ENCODE data around the gene R3HDM1.
"Not testable (repeated sequence)": the region's sequence is repeated elsewhere in the genome, so short reads cannot be mapped to it uniquely, and the experiment has no call there.

Gene R3HDM1

GRCh38 chr2:135531231-135532197 lies at the start of gene R3HDM1:
Gene R3HDM1, plus strand, starts transcription at chr2:135531484. Its CDS starts 73,362 bp downstream, at chr2:135604846.
- peak; percentile 98 to 99 for DNase-seq

DNA sequence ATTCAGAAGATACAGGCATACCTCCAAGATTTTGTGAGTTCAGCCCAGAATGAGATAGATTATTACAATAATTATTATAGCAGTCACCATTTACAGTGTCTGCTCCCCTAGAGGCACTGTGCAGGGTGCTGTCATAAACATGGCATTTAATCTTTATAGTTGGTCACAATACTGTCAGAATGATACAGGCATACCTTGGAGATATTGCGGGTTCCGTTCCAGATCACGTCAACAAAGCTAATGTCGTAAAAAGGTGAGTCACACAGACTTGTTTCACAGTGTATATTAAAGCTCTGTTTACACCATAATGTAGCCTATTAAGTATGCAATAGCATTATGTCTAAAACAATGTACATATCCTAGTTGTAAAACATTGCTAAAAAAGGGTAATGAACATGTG lies 45.8 kb upstream of the R3HDM1 start:
- no peak for DNase-seq

DNA sequence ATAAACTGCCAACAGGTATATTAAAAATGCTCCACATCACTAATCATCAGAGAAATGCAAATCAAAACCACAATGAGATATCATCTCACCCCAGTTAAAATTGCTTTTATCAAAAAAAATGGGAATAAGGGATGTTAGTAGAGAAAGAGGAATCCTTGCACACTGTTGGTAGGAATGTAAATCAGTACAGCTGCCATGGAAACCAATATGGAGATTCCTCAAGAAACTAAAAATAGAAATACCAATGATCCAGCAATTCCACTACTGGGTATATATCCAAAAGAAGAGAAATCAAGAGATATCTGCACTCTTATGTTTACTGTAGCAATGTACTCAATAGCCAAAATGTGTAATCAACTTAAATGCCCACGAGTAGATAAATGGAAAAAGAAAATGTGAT lies 40.9 kb upstream of the R3HDM1 start:
- DNase-seq: no peak

DNA sequence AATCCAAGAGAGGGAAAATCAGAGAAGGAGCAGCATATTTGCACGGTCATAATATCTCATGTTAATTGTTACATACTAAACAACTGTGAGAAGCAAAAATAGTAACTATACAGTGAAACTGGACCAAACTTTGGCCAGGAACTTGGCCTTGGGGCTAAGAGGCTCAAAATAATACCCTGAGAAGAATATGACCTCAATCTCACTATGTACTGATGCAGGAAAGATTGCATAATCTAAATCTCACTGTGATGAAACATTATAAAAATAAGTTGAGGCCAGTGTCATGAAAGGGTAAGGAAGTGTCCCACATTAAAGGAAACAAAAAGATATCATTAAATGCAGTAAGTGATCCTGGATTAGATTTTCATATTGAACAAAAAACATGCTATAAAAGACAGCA lies 36.8 kb upstream of the R3HDM1 start:
- DNase-seq: no peak

- DNase-seq: no peak
These were observed 36.4 kb upstream of the R3HDM1 start for GRCh38 chr2:135494917-135495316.

DNA sequence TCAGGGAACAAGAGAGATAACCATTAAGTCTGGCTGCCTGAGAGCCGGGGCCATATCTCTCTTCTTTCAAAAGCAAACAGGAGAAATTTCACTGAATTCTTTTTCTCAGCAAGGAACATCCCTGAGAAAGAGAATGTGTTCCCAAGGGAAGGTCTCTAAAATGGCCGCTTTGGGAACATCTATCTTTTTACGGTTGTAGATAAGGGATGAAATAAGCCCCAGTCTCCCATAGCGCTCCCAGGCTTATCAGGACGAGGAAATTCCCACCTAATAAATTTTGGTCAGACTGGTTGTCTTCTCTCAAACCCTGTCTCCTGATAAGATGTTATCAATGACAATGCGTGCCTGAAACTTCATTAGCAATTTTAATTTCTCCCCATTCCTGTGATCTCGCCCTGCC lies 32.7 kb upstream of the R3HDM1 start:
- not testable (repeated sequence) for DNase-seq

GRCh38 chr2:135504811-135505210 lies 26.5 kb upstream of the R3HDM1 start:
- DNase-seq: no peak

GRCh38 chr2:135510577-135510976 lies 20.7 kb upstream of the R3HDM1 start:
- DNase-seq: no peak

DNA sequence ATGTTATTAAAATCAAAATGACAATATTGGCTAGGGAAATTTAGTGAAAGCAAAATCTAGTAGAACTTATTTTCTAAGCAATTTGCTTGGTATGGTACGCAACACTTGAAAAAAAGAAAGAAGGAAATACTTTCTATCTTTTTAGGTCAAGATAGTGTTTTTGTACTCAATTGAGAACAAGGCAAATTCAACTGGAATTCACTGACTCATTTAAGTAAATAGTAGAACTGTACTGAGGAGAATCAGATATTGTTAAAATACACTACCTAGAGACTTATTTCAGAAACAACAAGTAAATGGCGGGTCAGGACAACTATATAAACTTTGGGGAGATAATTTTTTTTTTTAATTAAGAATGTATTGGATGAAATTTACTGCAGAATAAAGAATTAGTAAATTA lies 19.2 kb upstream of the R3HDM1 start:
- DNase-seq: no peak

GRCh38 chr2:135525786-135526185 lies 5.5 kb upstream of the R3HDM1 start:
- no peak for DNase-seq

DNA sequence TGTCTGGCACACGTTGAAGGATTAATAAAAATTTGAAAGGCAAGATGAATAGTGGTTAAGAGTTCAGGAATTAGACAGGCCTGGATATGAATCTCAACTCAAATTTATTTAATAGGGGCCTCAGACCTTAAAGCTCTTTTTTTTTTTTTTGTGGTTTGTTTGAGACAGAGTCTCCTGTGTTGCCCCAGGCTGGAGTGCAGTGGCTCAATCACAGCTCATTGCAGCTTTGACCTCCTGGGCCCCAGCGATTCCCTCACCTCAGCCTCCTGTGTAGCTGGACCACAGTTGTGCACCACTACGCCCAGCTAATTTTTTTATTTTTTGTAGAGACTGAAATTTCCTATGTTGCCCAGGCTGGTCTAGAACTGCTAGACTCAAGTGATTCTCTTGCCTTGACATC lies 3.3 kb upstream of the R3HDM1 start:
- DNase-seq: no peak

DNA sequence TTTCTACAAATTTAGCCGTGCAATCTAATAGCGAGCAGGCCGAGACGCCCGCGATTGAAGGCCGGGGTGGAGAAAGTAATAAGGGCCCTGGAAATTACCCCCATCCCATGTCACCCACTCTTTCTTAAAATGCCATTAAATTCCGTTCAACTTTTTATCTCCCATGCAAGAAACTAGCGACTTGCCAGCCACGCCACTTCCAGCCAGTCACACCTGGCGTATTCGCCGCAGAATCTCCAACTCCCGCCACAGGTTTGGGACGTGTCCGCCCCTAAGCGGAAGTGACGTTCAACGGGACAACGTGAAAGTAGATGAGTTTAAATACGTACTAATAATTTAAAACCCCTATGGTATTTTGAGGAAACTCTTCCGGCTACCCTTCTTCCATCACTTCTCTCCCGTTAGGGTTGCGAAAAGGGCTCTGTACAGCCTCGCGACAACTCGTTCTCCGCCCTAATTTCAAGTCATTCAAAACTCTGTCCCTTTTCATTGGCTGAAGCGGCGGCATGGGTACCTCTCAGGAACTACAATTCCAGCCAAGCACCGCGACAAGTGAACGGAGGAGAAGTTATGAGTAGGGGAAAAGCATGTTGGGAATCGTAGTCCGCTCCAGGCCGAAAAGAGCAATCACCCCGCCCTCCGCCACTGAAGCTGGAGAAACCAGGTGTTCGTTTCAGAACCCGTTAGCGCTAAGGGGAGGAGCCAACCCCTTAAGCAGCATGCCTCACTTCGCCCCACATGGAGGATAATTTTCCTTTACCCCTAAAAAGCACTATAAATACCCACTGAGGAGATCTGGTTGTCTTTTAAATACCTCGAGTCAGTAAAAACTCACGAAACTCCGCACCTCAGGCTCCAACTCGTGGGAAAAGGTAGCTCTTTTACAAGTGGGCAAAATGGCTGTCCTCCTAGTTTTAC lies 712 bp upstream of the R3HDM1 start, which contains the start of gene ZRANB3:
Gene ZRANB3, minus strand, starts transcription at position 906 of the 918 bp plus-strand sequence.
- peak; percentile 93 to 96 for DNase-seq

- no peak for DNase-seq
These were observed 1.3 kb downstream of the R3HDM1 start for GRCh38 chr2:135532581-135532980.

GRCh38 chr2:135533545-135533944 lies 2.3 kb downstream of the R3HDM1 start:
- DNase-seq: not testable (repeated sequence)

GRCh38 chr2:135546436-135546835 lies 15.2 kb downstream of the R3HDM1 start:
- DNase-seq: no peak

DNA sequence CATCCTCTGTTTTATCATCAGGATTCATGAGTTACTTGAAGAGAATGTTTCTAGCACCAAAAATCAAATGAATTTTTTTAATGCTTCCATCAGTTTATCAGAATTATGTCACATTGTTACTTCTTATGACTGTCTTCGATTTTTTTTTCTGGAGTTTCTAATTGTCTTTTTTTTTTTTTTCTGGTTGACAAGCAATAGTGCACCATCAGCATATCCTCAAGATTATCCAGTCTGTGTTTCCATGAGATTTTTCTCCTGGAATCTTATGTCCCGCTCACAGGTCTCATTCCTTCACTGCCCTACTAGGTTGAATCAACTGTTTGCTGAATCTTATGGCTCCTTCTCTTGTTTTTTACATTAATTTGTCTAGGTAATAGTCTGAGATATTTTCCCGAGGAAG lies 16.0 kb downstream of the R3HDM1 start:
- DNase-seq: no peak

- DNase-seq: no peak
These were observed 20.1 kb downstream of the R3HDM1 start for GRCh38 chr2:135551356-135551755.

DNA sequence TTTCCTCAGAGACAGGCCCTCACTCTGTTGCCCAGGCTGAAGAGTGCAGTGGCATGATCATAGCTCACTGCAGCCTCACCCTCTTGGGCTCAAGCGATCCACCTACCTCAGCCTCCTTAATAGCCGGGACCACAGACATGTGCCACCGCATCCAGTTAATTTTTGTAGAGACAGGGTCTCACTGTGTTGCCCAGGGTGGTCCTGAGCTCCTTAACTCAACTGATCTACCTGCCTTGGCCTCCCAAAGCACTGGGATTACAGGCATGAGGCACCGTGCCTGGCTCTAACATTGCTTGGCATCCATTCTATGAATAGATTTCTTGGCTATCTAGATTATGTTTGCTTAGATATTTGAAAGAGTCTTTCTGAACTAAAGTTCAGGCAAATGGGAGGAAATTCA lies 21.6 kb downstream of the R3HDM1 start:
- DNase-seq: no peak

DNA sequence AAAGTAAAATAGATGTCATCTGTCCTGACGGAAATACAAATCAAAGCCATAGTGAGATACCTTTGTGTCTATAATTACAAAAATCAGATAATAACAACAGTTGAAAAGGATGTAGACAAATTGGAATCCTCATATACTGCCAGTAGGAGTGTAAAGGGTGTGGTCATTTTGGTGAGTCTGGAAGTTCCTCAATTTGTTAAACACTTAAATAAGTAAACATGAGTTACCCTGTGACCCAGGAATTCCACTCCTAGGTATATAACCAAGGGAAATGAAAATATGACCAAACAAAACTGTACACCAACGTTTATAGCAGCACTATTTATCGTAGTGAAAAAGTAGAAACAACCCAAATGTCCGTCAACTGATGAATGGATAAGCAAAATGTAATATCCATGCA lies 24.0 kb downstream of the R3HDM1 start:
- no peak for DNase-seq

GRCh38 chr2:135557530-135557929 lies 26.2 kb downstream of the R3HDM1 start:
- DNase-seq: no peak

DNA sequence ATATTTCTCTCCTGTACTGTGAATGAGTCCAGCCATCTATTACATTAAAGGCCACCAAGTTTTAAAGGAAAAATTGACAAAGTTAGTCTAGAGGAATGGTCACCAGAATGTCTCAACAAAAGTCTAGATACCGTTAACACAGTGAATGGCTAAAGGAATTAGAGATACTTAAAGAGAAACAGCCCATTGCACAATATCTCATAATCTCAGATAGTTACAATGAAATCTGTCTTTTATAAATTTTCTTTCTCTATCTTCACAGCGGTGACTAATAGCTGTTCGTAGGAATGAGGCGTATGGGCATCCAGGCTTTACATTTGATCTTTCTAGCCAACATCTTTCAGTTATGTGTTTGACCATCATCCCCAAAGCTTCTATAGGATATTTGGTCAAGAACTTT lies 30.6 kb downstream of the R3HDM1 start:
- no peak for DNase-seq

- no peak for DNase-seq
These were observed 32.5 kb downstream of the R3HDM1 start for GRCh38 chr2:135563793-135564192.

GRCh38 chr2:135570884-135571283 lies 39.6 kb downstream of the R3HDM1 start:
- DNase-seq: no peak

GRCh38 chr2:135573620-135574019 lies 42.3 kb downstream of the R3HDM1 start:
- no peak for DNase-seq
